NCI-H82 (cell line): ENCODE measurements around the gene TMEM37.

ENCODE experiments used
- DNase-seq: peaks from one replicate; lab custom pipeline; 2025; lab: John Stamatoyannopoulos, UW

The TMEM37 gene

DNA sequence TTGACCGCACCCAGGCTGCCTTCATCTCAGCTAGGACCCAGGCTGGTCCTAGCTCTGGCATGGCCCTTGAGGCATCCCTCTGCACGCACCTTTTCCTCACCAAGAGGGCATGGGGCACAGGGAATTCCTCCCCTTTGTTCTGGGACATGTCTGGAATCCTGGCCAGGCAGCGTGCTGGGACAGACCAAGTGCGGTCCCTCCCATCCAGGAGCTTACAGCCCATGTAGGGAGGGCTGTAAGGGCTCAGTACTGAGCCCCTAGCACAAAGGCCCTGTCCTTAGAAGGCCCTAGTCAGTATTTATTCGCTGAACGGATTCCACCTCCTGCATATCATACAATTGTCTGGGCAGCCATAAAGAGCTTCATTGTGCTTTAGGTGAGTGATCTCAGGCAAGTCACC lies 3.0 kb downstream of the TMEM37 start:
- DNase-seq, result no peak

DNA sequence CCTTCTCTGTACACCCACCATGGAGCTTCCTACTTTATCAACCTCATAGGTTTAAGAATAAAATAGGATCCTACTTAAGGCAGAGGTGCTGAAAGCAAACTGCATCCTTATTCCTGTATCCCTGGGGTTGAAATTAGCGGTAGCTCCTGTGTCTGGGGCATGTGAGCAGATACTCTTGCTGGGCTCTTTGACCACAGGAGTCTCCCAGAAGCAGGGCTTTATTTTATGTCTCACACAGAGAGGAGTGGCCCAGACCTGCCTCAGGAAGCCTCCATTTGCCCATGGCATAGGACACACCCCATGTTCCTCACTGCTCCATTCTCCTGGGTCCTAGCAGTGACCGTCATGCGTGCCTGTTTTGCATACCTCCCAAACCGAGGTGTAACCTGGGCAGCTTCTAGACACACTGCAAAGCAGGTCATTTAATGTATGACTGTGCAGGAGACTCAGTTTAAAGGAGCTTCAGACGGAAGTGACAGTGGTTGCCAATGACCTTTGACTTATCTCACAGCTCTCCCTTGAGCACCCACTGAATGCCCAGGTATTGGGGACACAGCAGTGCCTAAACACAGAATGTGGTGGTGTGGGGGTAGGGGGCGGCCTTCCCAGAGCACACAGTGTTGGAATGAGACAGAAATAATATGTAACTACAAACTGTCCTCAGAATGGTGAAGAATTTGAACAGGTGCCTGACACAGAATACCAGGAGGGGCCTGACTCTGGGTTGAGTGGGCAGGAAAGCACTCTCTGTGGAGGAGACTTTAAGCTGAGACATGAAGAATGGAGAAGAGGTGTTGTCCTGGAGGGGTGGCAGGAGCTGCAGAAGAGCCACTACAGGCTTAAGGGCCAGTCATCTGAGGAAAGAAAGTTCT lies 3.7 kb downstream of the TMEM37 start:
- DNase-seq, result no peak

DNA sequence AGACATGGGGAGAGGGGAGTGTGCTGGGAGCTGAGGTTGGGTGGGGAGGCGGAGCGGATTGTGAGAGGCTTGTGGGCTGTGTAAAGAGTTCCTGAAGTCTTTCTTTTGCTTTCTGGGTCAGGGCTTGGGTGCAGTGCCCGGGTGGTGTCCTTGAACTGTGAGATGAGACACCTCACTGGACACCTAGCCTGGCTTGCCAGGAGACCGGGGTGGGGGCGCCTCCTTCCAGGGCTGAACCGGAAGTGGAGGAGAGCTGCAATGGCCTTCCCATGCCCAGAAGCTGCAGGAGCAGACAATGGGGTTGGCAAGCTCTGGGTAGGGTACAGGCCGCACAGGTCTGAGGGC lies 4.3 kb downstream of the TMEM37 start:
- no peak for DNase-seq

DNA sequence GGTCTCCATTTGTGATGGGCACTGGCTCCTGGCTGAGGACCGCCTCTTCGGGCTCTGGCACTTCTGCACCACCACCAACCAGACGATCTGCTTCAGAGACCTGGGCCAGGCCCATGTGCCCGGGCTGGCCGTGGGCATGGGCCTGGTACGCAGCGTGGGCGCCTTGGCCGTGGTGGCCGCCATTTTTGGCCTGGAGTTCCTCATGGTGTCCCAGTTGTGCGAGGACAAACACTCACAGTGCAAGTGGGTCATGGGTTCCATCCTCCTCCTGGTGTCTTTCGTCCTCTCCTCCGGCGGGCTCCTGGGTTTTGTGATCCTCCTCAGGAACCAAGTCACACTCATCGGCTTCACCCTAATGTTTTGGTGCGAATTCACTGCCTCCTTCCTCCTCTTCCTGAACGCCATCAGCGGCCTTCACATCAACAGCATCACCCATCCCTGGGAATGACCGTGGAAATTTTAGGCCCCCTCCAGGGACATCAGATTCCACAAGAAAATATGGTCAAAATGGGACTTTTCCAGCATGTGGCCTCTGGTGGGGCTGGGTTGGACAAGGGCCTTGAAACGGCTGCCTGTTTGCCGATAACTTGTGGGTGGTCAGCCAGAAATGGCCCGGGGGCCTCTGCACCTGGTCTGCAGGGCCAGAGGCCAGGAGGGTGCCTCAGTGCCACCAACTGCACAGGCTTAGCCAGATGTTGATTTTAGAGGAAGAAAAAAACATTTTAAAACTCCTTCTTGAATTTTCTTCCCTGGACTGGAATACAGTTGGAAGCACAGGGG lies 5.5 kb downstream of the TMEM37 start:
- no peak for DNase-seq

DNA sequence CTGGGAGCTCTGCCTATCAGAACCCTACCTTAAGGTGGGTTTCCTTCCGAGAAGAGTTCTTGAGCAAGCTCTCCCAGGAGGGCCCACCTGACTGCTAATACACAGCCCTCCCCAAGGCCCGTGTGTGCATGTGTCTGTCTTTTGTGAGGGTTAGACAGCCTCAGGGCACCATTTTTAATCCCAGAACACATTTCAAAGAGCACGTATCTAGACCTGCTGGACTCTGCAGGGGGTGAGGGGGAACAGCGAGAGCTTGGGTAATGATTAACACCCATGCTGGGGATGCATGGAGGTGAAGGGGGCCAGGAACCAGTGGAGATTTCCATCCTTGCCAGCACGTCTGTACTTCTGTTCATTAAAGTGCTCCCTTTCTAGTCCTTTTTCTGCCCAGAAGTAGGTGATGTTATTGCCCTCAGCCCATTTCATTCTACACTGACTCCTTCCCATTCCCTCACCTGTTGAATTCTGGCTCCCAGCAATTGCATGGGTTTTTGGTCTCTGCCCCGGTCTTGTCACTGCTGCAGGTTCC lies 6.5 kb downstream of the TMEM37 start:
- DNase-seq, result no peak

DNA sequence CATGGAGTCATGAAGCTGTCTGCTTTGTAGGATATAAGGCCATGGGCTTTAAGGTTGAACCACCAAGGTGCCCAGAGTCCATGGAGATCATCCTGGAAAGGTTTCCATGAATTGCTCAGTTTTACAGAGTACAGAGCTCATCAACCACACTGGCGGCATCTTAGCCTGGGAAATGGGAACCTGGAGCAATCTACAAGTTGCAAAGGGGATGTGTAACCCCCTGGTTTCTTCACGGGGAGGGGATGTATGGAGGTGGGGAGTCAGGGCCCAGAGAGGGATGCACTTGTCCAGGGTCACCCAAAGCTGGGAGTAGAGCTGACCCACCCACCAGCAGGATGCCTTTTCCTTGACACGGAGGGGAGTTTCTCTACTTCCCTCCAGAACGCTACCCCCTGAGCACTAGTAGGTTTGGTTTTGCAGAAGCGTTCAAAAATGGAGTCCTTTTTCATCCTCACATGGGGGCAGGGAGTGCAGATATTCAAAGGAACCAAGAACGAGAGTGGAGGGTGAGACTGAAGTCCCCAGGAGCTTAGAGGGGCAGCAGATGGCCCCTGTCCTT lies 7.2 kb downstream of the TMEM37 start:
- DNase-seq, result no peak

DNA sequence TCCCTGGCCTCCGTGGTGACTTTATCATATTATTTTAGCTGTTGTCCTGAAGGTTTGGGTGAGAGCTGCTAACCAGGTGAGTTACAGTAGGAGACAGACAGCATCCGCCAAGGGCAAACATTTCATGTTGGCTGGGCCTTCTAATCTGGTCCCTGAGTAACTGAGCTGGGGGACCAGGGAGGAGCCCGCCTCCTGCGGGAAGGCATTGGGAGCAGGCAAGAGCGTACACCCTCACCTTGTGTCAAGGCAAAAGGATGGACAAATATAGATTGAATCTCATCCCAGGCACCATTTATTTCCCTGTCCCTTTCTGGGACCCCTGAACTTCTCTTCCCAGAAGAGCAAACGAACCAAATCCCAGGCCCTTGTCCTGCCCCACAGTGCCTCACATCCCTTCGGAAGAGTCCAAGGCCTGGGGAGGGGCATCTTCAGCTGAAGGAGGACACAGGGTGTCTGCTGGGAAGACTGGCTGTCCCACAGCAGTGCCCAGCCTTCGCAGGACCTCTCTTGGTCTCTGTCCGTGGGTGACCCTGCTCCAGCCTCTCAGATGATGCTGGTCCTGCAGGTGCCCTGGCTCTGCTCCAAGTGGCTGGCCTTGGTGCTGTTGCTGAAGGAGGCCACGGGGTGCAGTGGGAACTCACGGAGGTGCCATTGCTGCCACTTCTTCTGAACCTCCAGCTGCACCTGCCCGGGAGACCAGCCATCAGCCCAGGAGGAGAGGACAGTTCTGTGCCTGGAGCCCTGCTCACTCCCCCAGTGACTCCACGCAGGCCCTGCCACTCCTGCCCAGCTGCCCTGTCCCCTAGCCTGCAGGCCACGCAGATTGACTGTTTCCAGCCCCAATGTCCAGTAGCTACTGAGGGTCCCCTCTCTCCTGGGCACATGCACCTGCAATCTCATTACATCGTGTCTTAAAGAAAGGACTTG lies 8.2 kb downstream of the TMEM37 start:
- no peak for DNase-seq

DNA sequence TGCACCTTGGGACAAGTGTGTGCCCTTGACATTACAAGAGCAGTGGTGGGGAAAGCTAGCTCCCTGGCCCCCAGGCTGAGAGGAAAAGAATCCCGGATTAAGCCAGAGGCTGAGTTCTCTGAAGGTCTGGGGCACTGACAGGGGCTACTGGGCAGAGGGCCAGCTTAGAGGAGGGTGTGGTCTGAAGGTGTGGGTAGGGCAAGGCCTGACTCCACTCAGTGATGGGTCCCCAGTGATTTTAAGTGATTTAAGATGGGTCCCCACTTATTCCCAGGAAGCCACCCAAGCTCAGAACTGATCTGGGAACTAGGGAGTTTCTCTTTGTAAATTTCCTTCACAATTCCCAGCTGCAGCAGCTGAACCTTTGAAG lies 8.8 kb downstream of the TMEM37 start:
- peak; percentile 67 for DNase-seq

DNA sequence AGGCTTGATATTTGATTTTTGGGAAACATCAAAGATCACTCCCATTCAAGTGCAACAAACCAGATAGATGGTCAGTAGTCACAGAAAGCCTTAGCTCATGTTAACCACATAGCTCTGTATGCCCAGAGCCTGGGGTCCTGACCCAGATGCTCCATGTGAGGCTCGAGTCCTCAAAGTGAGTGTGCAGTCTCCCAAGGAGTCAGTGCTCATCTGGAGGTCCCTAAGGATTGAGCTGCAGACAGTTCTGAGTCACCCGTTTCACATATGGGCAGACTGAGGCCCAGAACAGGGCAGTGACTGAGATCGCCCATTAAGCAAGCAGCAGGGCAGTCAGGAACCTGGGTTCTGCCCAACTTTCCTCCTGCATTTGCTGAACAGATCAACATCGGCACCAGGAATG lies 9.2 kb downstream of the TMEM37 start:
- no peak for DNase-seq

DNA sequence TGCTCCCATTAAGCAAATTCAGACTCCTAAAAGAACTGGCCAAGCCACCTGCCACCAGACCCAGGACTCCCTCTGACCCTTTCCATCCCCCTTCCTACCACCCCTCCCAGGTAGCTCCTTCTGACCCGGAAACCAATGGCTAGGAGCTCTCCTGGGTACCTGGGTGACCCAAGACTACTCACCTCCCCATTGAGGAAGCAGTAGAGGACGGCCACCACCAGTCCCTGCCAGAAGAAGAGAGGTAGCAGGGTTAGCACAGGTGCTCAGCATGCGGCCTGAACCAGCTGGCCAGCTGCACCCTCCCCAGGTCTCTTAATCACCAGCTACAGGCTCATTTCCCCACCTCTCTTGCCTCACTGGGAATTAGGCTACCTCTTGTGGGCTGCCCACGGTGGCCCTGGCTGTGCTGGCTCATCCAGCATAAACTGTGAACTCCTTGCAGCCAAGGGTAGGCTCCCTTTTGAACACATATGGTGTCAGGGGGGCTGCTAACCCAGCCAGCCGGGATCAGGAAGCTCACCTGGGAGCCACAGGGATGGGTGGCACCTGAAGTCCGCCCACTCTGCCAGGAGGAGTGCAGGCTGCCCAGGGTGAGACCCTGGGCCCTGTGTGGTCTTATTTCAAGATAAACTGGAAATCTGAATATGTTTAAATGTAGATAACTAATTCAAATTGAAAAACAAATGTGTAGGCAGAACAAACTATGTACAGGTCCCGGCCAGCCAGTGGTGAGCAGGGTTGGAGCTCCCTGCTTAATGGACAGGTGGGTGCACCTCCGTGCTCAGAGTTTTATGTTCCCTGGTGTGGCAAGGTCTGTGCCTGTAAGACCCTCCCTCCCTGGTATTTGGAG lies 9.9 kb downstream of the TMEM37 start:
- no peak for DNase-seq

DNA sequence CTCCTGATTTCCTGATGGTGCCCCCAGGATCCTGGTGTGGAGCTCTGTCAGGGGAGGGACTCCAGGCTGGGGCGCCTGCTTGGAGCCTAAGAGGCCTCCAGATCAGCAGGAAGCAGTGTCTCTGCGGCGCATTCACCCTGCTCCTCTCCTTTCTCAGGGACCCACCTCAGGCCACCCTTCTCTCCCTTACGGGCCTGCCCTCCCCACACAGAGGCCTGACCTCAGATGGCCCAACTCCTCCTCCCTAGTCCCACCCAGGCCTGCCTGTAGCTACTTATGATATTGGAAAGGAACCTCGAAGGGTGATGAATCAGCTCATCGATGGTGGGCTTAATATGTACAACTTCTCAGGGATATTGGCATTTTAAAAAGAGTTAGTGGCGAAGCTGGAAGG lies 10.6 kb downstream of the TMEM37 start:
- no peak for DNase-seq

DNA sequence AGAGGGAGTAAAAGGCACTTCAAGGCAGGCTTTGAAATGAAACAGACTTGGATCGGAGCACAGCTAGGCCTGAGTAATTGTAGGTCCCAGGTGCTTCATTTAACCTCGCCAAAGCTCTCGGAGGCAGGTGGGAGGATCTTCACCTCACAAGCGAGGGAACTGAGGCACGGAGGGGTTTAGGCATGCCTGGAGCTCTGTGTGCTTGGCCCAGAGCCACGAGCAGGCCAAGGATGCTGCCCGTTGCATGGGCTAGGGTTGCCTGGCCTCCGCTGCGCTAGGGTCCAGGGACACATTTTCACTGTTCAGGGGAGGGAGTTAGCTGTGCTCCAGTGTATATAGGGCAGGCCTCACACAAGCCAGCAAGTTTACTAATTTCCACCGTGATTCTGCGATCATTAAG lies 11.2 kb downstream of the TMEM37 start:
- no peak for DNase-seq

DNA sequence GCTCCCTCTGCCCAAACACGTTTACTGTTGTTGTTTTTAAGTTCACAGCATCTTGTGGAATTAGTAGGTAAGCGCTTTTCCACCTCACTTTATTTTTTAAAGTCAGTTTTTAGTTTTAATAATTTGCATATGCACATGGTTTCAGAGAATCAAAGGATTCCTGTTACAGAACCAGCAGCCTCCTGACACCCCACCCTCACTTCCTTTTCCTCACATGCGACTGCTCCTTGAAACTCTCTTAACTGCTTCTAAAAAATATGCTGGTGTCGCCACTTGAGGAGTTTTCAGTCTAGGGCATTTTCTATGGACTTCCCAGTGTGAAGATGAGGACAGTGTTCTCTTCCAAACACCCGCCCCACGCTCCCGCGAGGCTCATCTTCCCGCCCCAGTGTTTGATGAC lies 14.4 kb downstream of the TMEM37 start:
- no peak for DNase-seq

DNA sequence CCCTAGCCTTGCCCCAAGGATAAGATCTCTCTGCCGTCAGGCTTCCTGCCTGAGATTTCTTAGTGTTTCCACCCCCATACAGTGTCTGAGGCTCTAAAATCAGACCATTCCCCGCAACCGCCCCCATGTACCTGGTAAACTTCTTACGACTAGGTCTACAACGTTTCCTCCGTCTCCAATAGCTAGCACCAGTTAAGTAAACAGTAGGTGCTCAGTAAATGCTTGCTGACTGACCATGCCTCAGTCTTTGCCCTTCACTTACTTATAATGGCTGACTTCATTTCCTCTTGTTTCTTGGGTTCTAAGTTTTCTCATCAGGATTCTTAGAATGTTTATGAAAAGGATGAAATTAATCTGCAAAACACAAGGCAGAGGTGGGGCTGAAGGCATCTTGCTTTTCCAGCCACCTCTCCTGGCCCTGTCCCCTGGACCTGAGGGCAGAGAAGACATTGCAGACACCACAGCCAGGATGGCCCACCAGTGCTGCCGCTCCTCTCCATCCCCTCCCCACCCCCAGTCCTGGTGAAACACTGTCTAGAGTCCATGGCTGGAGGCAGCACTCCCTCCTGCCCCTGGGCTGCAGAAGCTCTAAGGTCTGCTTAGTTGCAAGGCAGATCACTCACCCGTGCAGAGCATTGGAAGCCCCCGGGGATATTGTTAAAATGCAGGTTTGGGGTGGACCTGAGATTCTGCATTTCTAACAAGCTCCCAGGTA lies 16.9 kb downstream of the TMEM37 start:
- DNase-seq, result no peak

DNA sequence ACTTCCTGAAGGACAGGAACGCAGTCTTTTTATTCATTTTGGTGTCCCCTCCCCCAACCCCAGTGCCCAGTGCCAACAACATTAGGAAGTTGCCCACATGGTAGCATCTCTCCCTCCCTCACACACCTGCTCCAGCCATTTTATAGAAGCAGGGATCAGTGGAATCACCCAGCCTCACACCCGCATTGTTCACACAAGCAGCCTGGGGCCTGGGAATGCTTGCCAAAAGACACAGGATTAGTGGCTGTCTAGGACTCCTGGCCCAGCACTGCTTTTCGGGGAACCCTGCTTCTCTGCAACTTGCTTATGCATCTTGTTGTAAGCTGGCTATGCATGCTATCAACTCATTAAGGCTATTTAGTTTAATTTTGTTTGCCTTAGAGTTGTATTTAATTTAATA lies 17.9 kb downstream of the TMEM37 start:
- DNase-seq, result no peak

DNA sequence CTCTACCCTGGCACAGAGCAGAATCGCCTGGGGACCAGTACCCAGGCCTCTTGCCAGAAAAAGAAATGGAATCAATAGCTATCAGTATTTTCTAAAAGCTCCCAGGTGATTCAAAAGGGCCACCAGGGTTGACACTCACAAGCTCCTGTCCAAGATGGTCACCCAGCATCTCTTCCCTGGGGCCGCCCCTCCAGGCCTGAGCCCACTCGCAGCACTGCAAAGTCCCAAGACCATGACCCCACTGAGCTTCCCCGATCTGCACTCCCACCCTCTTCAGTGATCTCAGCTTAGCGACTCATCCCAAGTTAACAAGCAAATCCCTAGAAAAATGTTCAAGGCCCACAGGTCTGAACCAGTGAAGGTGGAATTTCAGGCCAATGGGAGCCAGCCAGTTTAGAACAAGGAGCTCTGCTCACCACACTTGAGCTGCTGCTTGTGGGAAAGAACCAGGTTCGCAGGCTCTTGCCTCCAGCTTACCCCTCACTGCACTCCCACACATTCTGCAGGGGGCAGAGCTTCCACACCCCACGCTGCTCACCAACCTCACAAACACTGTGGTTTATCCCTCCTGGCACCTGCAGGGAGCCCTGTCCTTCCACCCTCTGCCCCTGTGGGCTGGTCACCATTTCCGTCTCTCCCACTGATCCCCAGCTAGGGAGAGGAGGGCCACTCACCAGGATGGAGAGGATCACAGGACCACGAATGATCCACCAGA lies 19.8 kb downstream of the TMEM37 start:
- DNase-seq, result no peak

DNA sequence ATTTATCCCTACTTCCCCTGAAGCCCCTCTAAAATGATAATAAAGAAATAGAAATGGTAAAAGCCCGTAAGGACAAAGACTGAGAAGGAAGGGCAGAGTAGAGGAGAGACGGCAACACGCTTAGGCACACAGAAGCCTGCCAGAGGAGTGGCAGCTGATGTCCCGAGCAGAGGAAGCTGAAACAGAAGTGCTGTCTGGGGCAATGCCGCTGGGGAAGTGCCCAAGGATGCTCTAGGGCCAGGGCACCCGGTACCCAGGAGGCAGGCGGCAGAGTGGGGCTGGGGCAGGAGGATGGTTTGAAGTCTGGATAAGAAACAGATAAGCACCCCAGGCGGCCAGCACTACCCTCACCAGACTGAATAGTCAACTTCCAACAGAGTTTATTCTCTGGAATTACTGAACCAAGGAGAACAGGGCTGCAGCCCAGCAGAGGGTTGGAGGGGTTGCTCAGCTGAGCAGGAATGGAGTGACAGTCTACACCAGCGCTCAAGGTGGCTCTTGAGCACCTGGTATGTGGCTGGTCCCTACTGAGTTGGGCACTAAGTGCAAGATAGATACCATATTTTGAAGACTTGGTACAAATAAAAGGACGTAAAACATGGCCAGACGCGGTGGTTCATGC lies 22.4 kb downstream of the TMEM37 start:
- no peak for DNase-seq

DNA sequence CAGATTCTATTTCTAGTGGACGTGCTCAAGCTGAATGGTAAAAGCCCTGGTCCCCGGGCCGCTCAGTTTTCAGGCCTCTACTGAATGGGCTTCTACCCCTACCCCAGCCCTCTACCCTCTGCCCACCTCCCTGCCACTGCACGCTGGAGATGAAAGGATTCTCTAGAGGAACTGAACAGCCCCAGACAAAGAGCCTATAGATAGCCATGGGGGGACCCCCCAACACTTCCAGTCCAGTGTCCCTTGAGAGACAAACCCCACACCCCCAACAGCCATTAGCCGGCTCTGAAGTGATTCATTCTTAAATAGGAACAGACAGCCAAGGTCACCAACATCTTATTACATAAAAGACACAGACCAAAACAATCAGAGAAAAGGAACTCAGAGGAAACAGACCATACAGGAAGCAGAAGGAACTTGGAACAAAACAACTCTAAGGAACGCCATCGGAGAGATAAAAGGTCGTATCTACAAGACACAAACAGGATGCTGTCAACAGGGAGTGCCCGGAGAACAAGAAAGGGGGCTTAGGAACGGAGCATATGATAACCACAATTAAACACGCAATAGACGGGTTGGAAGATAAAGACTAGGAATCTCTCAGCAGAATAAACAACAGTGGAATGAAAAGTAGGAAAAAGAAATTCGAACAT lies 23.5 kb downstream of the TMEM37 start:
- DNase-seq, result no peak

DNA sequence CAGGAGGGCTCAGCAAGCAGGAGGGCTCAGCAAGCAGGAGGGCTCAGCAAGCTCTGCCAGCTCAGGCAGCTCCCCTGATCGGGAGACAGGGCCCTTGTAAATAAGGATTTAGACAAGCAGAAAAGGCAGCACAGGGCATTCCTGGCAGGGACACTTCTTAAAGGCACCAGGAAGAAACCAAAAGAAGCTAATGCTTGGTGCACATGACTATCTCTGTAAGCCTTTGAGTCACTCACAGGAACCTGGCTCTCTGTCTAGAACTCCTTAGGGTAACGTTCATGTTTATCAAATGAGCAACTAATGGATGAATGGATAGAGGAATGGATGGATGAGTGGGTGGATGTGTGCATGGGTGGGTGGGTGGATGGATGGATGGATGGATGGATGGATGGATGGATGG lies 28.4 kb downstream of the TMEM37 start:
- no peak for DNase-seq
